ENCODE measurements around the gene PTMS.
"Not testable (repeated sequence)": the region's sequence is repeated elsewhere in the genome, so short reads cannot be mapped to it uniquely, and the experiment has no call there.

PTMS gene

GRCh38 chr12:6765634-6766581 is at the start of gene PTMS:
PTMS (plus strand) TSS chr12:6766363; CDS start chr12:6766706, 343 bp downstream.
- no peak for DNase-seq (ENCODE audit: low read depth in 3 of 3, low spot score in 1 of 3)

- DNase-seq (ENCODE audit: low read depth in 3 of 3, low spot score in 1 of 3): no peak
Measured at GRCh38 chr12:6716874-6717437, 49.2 kb upstream of the PTMS start.

DNA sequence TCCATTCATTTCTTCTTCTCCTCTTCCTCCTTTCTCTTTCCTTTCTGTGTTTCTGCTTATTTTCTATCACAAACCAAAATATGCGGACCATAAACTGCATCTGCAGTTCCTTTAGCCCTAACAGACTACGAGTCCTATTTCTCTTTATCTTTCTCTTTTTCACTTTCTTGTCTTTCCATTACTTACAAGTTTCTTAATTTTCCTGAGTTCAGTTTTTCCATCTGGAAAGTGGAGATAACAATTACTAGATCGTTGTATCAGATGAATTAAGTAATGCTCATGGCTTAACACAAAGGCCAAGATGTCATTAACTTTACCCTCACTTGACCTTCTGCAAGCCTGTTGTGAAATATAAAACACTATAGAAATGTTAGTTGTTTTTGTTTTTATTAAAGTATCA is 43.3 kb upstream of the PTMS start:
- DNase-seq (ENCODE audit: low read depth in 3 of 3, low spot score in 1 of 3): no peak

DNA sequence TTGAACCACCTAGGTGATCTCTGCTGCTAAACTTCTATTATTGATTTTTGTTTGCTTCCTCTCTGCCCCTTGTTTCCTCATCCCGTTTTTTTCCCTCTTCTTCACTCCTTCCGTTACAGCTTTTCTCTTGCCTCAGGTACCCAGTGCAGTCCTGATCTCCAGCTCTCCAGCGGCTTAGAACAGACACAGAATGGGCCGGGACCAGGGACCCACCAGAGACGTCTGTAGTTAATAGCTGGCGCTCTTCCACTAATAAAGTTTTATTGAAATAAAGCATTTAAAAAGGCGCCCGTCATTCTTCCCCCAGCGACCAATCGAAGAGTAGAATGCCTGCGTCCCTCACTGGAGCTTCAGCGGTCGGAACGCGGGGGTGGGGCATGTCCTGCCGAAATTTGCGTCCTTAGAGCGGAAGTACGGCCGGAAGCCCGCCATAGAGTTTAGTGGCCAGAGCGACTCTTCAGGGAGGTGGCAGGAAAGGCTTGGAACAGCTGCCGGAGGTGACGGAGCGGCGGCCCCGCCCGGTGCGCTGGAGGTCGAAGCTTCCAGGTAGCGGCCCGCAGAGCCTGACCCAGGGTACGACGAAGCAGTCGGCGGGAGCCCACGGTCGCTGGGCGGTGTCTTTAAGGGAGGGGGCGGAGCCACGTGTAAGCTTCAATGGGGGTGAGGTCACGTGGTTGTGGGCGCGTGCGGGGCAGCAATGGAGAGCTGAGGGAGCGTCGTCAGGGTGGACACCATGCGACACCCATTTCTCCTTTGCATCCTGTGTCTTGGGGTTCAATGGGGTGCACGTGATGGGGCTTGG is 42.4 kb upstream of the PTMS start, which contains the start of gene COPS7A:
Gene COPS7A (plus strand): TSS at position 440 of the 802 bp plus-strand sequence. CDS start 611 bp downstream, outside the sequence.
- DNase-seq (ENCODE audit: low read depth in 3 of 3, low spot score in 1 of 3): peak; percentile 82 to 92 (median 83)

- DNase-seq (ENCODE audit: low read depth in 3 of 3, low spot score in 1 of 3): no peak
Measured at GRCh38 chr12:6724409-6724797, 41.8 kb upstream of the PTMS start.

DNA sequence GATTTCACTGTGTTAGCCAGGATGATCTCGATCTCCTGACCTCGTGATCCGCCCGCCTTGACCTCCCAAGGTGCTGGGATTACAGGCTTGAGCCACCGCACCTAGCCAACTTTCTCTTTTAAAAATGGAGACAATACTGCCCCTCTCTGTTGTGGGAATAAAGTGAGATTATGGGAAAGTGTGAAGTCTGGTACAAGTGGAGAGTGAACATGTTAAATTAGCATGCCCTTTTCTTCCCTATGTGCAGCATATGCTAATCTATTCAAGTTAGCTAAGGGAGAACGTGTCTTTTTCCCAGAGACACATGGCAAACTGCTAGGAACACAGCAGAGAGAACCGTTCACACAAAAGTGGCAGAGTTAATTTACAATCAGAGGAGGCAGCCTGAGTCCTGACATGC is 40.8 kb upstream of the PTMS start:
- DNase-seq (ENCODE audit: low read depth in 3 of 3, low spot score in 1 of 3): no peak

DNA sequence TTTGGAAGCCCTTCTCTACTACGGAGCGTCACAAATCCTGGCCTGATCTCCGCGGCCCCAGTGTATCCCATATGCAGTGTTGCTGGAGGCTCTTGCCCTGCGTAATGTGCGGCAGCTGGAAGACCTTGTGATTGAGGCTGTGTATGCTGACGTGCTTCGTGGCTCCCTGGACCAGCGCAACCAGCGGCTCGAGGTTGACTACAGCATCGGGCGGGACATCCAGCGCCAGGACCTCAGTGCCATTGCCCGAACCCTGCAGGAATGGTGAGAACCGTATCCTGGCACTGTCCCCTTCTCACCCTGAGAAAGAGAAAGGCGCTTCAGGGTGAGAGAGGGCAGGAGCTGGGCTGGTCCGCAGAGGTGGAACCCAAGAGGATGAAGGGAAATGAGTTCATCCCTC is 37.0 kb upstream of the PTMS start:
- DNase-seq (ENCODE audit: low read depth in 3 of 3, low spot score in 1 of 3): no peak

DNA sequence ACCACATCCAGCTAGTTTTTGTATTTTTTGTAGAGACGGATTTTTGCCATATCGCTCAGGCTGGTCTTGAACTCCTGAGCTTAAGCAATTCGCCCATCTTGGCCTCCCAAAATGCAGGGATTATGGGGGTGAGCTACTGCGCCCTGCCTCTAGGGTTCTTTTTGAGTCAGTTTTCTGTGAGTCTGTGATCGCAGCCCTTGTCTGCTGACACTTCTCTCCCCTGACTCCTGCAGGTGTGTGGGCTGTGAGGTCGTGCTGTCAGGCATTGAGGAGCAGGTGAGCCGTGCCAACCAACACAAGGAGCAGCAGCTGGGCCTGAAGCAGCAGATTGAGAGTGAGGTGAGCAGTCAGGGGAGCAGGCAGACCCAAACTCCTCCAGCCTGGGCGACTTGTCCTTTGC is 36.0 kb upstream of the PTMS start:
- no peak for DNase-seq (ENCODE audit: low read depth in 3 of 3, low spot score in 1 of 3)

DNA sequence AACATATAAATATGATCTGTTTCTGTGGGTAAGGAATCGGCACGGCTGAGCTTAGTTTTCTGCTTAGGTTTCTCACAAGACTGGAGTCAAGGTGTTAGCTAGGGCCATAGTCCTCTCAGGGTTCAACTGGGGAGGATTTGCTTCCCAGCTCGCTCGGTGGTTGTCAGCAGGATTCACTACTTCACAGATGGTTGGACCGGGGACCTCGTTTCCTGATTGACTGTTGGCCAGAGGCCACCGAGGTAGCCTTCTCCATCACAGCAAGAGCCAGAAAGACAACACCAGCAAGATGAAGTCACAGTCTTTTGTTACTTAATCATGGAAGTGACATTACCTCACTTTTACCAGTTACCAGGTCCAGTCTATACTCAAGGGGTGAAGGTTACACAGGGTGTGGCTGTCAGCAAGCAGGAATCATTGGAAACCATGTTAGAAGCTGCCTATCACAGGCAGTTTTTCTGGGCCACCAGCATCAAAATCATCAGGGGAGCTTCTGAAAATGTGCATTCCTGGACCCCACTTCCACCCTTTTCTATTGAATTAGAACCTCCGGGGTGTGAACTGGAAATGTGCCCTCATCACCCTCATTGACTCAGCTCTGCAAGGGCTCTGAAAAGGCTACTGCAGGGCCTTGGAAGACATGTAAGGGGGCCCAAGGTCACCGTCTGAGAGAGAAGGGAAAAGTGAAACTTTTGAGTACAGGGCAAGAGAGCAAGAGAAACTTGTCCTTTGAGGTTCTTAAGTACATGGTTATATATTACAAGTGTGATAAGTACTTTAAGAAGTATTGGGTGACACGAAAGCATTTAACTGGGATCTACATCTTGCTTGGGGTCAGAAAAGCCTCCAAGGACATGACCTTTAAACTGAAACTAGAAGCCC is 31.4 kb upstream of the PTMS start:
- no peak for DNase-seq (ENCODE audit: low read depth in 3 of 3, low spot score in 1 of 3)

GRCh38 chr12:6735448-6736191 is 30.5 kb upstream of the PTMS start:
- DNase-seq (ENCODE audit: low read depth in 3 of 3, low spot score in 1 of 3): no peak

GRCh38 chr12:6736754-6737153 is 29.4 kb upstream of the PTMS start:
- DNase-seq (ENCODE audit: low read depth in 3 of 3, low spot score in 1 of 3): no peak

DNA sequence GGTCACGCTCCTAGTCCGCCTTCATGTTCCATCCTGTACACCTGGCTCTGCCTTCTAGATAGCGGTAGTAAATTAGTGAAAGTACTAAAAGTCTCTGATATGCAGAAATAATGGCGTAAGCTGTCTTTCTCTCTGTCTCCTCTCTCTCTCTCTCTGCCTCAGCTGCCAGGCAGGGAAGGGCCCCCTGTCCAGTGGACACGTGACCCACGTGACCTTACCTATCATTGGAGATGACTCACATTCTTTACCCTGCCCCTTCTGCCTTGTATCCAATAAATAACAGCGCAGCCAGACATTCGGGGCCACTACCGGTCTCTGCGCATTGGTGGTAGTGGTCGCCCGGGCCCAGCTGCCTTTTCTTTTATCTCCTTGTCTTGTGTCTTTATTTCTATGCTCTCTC is 24.1 kb upstream of the PTMS start:
- not testable (repeated sequence) for DNase-seq (ENCODE audit: low read depth in 3 of 3, low spot score in 1 of 3)

- no peak for DNase-seq (ENCODE audit: low read depth in 3 of 3, low spot score in 1 of 3)
Measured at GRCh38 chr12:6742834-6743233, 23.3 kb upstream of the PTMS start.

DNA sequence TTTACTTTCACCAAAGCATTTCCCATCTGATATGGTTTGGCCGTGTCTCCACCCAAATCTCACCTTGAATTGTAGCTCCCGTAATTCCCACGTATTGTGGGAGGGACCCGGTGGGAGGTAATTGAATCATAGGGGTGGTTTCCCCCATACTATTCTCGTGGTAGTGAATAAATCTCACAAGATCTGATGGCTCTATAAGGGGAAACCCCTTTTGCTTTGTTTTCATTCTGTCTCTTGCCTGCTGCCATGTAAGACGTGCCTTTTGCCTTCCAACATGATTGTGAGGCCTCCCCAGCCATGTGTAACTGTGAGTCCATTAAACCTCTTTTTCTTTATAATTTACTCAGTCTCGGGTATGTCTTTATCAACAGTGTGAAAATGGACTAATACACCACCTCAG is 22.9 kb upstream of the PTMS start:
- DNase-seq (ENCODE audit: low read depth in 3 of 3, low spot score in 1 of 3): not testable (repeated sequence)

GRCh38 chr12:6745741-6746525 is 20.2 kb upstream of the PTMS start:
- DNase-seq (ENCODE audit: low read depth in 3 of 3, low spot score in 1 of 3): no peak

DNA sequence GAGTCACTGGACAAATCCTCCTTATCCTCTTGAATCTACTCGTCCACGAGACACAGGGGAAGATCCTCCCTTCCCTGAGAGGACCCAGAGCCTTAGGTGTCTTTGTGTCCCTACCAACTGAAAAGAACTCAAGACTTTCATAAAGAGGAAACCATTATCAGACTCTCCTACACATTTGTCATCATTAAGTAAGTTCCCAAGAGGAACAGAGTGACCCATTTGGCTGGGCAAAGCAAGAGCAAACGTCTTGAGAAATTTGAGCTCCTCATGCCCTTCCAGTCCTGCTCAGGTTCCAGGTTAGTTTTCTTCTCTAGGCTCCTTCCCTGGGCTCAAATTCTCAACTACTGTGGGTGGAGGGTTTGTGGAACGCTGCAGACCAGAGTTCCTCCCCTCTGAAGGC is 18.9 kb upstream of the PTMS start:
- DNase-seq (ENCODE audit: low read depth in 3 of 3, low spot score in 1 of 3): no peak

GRCh38 chr12:6748761-6749160 is 17.4 kb upstream of the PTMS start:
- no peak for DNase-seq (ENCODE audit: low read depth in 3 of 3, low spot score in 1 of 3)

DNA sequence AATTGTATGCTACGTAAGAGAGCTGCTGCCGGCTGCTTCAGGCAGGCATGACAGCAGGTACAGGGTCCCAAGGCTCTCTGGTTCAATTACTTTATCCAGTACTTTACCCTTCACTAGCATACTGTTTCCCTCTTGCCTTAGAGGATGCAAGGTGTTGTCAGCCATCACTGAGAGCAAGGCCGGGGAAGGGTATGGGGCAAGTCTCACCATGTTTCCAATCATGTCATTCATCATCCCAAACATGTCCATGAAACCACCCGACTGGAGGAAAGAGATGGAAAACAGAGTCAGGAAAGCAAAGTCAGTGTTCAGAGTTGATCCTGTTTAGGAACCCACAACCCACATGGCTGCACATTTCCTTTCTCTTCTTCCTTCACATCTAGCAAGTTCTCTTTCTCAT is 15.7 kb upstream of the PTMS start:
- DNase-seq (ENCODE audit: low read depth in 3 of 3, low spot score in 1 of 3): no peak

- no peak for DNase-seq (ENCODE audit: low read depth in 3 of 3, low spot score in 1 of 3)
Measured at GRCh38 chr12:6751767-6752166, 14.4 kb upstream of the PTMS start.
